Measurements from ENCODE around the gene SH2D2A. TPM values are rescaled to one million over a fixed set of nuclear protein-coding genes. Genes with fewer than 3 reads are reported as not detected.

Gene SH2D2A
- total and polyA plus RNA-seq, 2 experiments from 2014 or later, result 0.18 to 0.60 TPM

- H2AFZ ChIP-seq, result no peak overlapping the region
- no peak overlapping the region for H3K27ac ChIP-seq
- no peaks in the 10 kb centered on the region for H3K27me3 ChIP-seq
- 85% methylated on average over 5 of the region's 5 CpGs for WGBS (ENCODE audit: low lambda C conversion rate, missing lambda C conversion rate)
- peaks cover 94% of the 10 kb centered on the region for H4K20me1 ChIP-seq (ENCODE audit: insufficient read depth, poor library complexity, severe bottlenecking)
- DNase-seq (ENCODE audit: low spot score), result no peak
- TF ChIP-seq EZH2 (IDR thresholded peaks at IDR 0.05; ENCODE audit: borderline replicate concordance) (no peak), EZH2phosphoT487 (IDR thresholded peaks at IDR 0.05; ENCODE audit: low read depth, severe bottlenecking, unreplicated experiment) (no peak)
- TF ChIP-seq, protein P1, sequence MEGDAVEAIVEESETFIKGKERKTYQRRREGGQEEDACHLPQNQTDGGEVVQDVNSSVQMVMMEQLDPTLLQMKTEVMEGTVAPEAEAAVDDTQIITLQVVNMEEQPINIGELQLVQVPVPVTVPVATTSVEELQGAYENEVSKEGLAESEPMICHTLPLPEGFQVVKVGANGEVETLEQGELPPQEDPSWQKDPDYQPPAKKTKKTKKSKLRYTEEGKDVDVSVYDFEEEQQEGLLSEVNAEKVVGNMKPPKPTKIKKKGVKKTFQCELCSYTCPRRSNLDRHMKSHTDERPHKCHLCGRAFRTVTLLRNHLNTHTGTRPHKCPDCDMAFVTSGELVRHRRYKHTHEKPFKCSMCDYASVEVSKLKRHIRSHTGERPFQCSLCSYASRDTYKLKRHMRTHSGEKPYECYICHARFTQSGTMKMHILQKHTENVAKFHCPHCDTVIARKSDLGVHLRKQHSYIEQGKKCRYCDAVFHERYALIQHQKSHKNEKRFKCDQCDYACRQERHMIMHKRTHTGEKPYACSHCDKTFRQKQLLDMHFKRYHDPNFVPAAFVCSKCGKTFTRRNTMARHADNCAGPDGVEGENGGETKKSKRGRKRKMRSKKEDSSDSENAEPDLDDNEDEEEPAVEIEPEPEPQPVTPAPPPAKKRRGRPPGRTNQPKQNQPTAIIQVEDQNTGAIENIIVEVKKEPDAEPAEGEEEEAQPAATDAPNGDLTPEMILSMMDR (IDR thresholded peaks at IDR 0.05; ENCODE audit: poor library complexity), result no peak
- H3K79me2 ChIP-seq, result peaks cover 97% of the 10 kb centered on the region
- no peaks in the 10 kb centered on the region for H3K9me3 ChIP-seq (ENCODE audit: low read depth)
- no peaks in the 10 kb centered on the region for H3K9me2 ChIP-seq (replicated peaks; ENCODE audit: insufficient read depth)
- H3K4me3 ChIP-seq, result no peak overlapping the region
- H3K4me2 ChIP-seq, result no peak overlapping the region
- no peaks in the 10 kb centered on the region for H3K36me3 ChIP-seq (replicated peaks; ENCODE audit: insufficient read depth, low read depth)
- H3K4me1 ChIP-seq (ENCODE audit: insufficient read depth), result peaks cover 30% of the 10 kb centered on the region
These were observed 40.8 kb downstream of the SH2D2A start for GRCh38 chr1:156775799-156776198.

- peaks cover 42% of the 10 kb centered on the region for H3K4me1 ChIP-seq (ENCODE audit: insufficient read depth)
- no peaks in the 10 kb centered on the region for H3K9me2 ChIP-seq (replicated peaks; ENCODE audit: insufficient read depth)
- H4K20me1 ChIP-seq (ENCODE audit: insufficient read depth, poor library complexity, severe bottlenecking), result peaks cover 80% of the 10 kb centered on the region
- H3K9me3 ChIP-seq (ENCODE audit: low read depth), result no peaks in the 10 kb centered on the region
- H3K27ac ChIP-seq, result peak overlapping the region; percentile 43
- DNase-seq (ENCODE audit: low spot score), result no peak
- H3K27me3 ChIP-seq, result no peaks in the 10 kb centered on the region
- 95% methylated on average over 3 of the region's 3 CpGs for WGBS (ENCODE audit: low lambda C conversion rate, missing lambda C conversion rate)
- H3K4me2 ChIP-seq, result peak overlapping the region; percentile 60
- H3K36me3 ChIP-seq (replicated peaks; ENCODE audit: insufficient read depth, low read depth), result no peaks in the 10 kb centered on the region
- no peak overlapping the region for H3K4me3 ChIP-seq
- no peak overlapping the region for H2AFZ ChIP-seq
- peaks cover 97% of the 10 kb centered on the region for H3K79me2 ChIP-seq
- TF ChIP-seq EZH2 (IDR thresholded peaks at IDR 0.05; ENCODE audit: borderline replicate concordance), result no peak
- TF ChIP-seq, protein P1 (IDR thresholded peaks at IDR 0.05; ENCODE audit: poor library complexity), result no peak
- no peak for TF ChIP-seq EZH2phosphoT487 (IDR thresholded peaks at IDR 0.05; ENCODE audit: low read depth, severe bottlenecking, unreplicated experiment)
These were observed 43.0 kb downstream of the SH2D2A start for GRCh38 chr1:156773607-156774006.

GRCh38 chr1:156772728-156773497 lies 43.7 kb downstream of the SH2D2A start:
- H3K4me2 ChIP-seq, result peak overlapping the region; percentile 60
- TF ChIP-seq, protein P1 (IDR thresholded peaks at IDR 0.05; ENCODE audit: poor library complexity), result no peak
- TF ChIP-seq EZH2phosphoT487 (IDR thresholded peaks at IDR 0.05; ENCODE audit: low read depth, severe bottlenecking, unreplicated experiment) (no peak), EZH2 (IDR thresholded peaks at IDR 0.05; ENCODE audit: borderline replicate concordance) (no peak)
- H3K27ac ChIP-seq, result peak overlapping the region; percentile 43
- H3K9me3 ChIP-seq (ENCODE audit: low read depth), result no peaks in the 10 kb centered on the region
- no peak overlapping the region for H3K4me3 ChIP-seq
- H3K36me3 ChIP-seq (replicated peaks; ENCODE audit: insufficient read depth, low read depth), result no peaks in the 10 kb centered on the region
- H4K20me1 ChIP-seq (ENCODE audit: insufficient read depth, poor library complexity, severe bottlenecking), result peaks cover 77% of the 10 kb centered on the region
- 28% methylated on average over 9 of the region's 9 CpGs for WGBS (ENCODE audit: low lambda C conversion rate, missing lambda C conversion rate)
- H3K27me3 ChIP-seq, result no peaks in the 10 kb centered on the region
- H3K9me2 ChIP-seq (replicated peaks; ENCODE audit: insufficient read depth), result no peaks in the 10 kb centered on the region
- no peak overlapping the region for H2AFZ ChIP-seq
- peaks cover 42% of the 10 kb centered on the region for H3K4me1 ChIP-seq (ENCODE audit: insufficient read depth)
- DNase-seq (ENCODE audit: low spot score), result no peak
- peaks cover 97% of the 10 kb centered on the region for H3K79me2 ChIP-seq
